Adrenal gland (tissue), 12 donors: ENCODE results near the gene SLC22A7. TPM values are rescaled to one million over a fixed set of nuclear protein-coding genes. Genes with fewer than 3 reads are reported as not detected.

Experiments
- DNase-seq, 7 donors: peaks; one replicate each; pipeline ENCODE4 v3.0.0-alpha.2; 2019 to 2020
- H3K27ac ChIP-seq, 5 donors: fragments of 200-600 bp; sonication (generic) in 4 of 5; 1 replicate in 3 of 5; 2 replicates in 2 of 5; pipeline versions ENCODE4 v1.5.1 to v1.8.0; 2016 to 2020; ENCODE audit warnings: mild to moderate bottlenecking in 1 of 5
- H3K27me3 ChIP-seq: fragments of 200-600 bp; 2 replicates; pipeline ENCODE4 v1.8.0; 2021
- H3K36me3 ChIP-seq, 2 donors: fragments of 200-600 bp; replicated peaks in 1 of 2; 1 replicate in 1 of 2; 2 replicates in 1 of 2; pipeline versions ENCODE4 v1.5.1 to v1.8.0; 2018 to 2022
- H3K4me1 ChIP-seq, 2 donors: fragments of 200-600 bp; replicated peaks in 1 of 2; 1 replicate in 1 of 2; 2 replicates in 1 of 2; pipeline versions ENCODE4 v1.5.1 to v1.8.0; 2018 to 2021
- H3K4me3 ChIP-seq, 4 donors: fragments of 200-600 bp; sonication (generic) in 3 of 4; one replicate each; pipeline ENCODE4 v1.5.1; 2016 to 2018
- H3K9me3 ChIP-seq, 3 donors: fragments of 200-600 bp; sonication (generic) in 1 of 3; replicated peaks in 1 of 3; 1 replicate in 2 of 3; 2 replicates in 1 of 3; pipeline versions ENCODE4 v1.5.1 to v1.8.0; 2016 to 2021
- POLR2A ChIP-seq, 2 donors: fragments of 450-650 bp; IDR thresholded peaks; one replicate each; pipeline ENCODE4 v1.6.1; 2017; ENCODE audit warnings: antibody characterized with exemption in 2 of 2, mild to moderate bottlenecking in 2 of 2, moderate library complexity in 1 of 2
- WGBS, 4 donors: extraction: QIAGEN DNeasy Blood & Tissue Kit in 2 of 4; methylation state at CpG; one replicate each; pipeline versions ENCODE4 v1.1.5 to v1.1.7; 2013 to 2017; 5-methylcytosine and 5-hydroxymethylcytosine counted together
- intact Hi-C, 2 donors: fragments of 100-400 bp; cut with DNase I; formaldehyde crosslinking; loops; one replicate each; pipeline versions ENCODE4 v1.14.1 to v1.15.0; 2022 to 2023
- polyA plus RNA-seq, 3 donors: library from polyadenylated mRNA; stranded (reverse); fragments of 200-250 nt in 2 of 3; fragments of 350-450 nt in 1 of 3; fragmentation: Illumina TruSeq in 1 of 3; extraction: RNeasy Lipid Tissue Mini Kit (QIAGEN cat#74804) in 1 of 3; gene quantifications; one replicate each; pipeline ENCODE4 v1.2.3, GENCODE V29; 2013 to 2014
- total RNA-seq, 9 donors: library from RNA; depleted of rRNA in 4 of 9; stranded (reverse); fragments of >200 nt in 4 of 9; fragments of 120-200 nt in 1 of 9; fragmentation: NEBNext Ultra II Directional in 1 of 9; extraction: Animal tissue kit (Norgen Biotek cat#: 25700) in 1 of 9; gene quantifications; one replicate each; pipeline versions ENCODE4 v1.1.0 to v1.2.4, GENCODE V29; 2013 to 2023
- TF ChIP-seq, protein P1 (sequence below), 6 experiments: fragments of 450-650 bp in 4 of 6; fragments of 200-600 bp in 2 of 6; sonication (generic) in 1 of 6; IDR thresholded peaks; 1 replicate in 5 of 6; 2 replicates in 1 of 6; pipeline versions ENCODE4 v1.5.1 to v1.8.0; 2016 to 2021; ENCODE audit warnings: antibody characterized with exemption in 6 of 6, mild to moderate bottlenecking in 2 of 6, moderate library complexity in 1 of 6
- donor health status: healthy with polysubstance abuse.
- donor health status: Bipolar disorder and iron deficiency.
- donor health status: DM: yes; HTN: yes; CAD: no.
- donor health status: DM: no; HTN: no; CAD: no.
- donor health status: DM: no; HTN: no; CAD: no.
- donor health status: DM: yes; HTN: yes; CAD: no.

The SLC22A7 gene
- total and polyA plus RNA-seq, 12 donors: 0.14 TPM; not detected in 11

DNA sequence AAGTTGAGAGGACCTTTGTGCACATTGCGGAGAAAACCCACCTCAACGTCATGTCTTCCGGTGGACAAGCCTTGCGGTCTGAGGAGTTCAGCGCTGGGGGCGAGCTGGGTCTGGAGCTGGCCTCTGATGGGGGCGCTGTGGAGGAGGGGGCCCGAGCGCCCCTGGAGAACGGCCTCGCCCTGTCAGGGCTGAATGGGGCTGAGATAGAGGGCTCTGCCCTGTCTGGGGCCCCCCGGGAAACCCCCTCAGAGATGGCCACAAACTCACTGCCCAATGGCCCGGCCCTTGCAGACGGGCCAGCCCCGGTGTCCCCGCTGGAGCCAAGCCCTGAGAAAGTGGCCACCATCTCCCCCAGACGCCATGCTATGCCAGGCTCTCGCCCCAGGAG lies 14.6 kb upstream of the SLC22A7 start:
- DNase-seq: no peak
- no peaks in the 10 kb centered on the region for H3K36me3 ChIP-seq
- TF ChIP-seq POLR2A (IDR thresholded peaks at IDR 0.05): no peak
- TF ChIP-seq, protein P1, sequence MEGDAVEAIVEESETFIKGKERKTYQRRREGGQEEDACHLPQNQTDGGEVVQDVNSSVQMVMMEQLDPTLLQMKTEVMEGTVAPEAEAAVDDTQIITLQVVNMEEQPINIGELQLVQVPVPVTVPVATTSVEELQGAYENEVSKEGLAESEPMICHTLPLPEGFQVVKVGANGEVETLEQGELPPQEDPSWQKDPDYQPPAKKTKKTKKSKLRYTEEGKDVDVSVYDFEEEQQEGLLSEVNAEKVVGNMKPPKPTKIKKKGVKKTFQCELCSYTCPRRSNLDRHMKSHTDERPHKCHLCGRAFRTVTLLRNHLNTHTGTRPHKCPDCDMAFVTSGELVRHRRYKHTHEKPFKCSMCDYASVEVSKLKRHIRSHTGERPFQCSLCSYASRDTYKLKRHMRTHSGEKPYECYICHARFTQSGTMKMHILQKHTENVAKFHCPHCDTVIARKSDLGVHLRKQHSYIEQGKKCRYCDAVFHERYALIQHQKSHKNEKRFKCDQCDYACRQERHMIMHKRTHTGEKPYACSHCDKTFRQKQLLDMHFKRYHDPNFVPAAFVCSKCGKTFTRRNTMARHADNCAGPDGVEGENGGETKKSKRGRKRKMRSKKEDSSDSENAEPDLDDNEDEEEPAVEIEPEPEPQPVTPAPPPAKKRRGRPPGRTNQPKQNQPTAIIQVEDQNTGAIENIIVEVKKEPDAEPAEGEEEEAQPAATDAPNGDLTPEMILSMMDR (IDR thresholded peaks at IDR 0.05): no peak
- no peak overlapping the region for H3K4me3 ChIP-seq
- H3K9me3 ChIP-seq: no peaks in the 10 kb centered on the region
- intact Hi-C loops: no loop called here
- no peak overlapping the region for H3K27ac ChIP-seq
- 89 to 92% (median 89%) methylated on average over 5 to 18 of the region's 18 CpGs for WGBS, 4 donors
- peaks cover 10 to 11% of the 10 kb centered on the region in 2 donors for H3K4me1 ChIP-seq
- no peaks in the 10 kb centered on the region for H3K27me3 ChIP-seq

DNA sequence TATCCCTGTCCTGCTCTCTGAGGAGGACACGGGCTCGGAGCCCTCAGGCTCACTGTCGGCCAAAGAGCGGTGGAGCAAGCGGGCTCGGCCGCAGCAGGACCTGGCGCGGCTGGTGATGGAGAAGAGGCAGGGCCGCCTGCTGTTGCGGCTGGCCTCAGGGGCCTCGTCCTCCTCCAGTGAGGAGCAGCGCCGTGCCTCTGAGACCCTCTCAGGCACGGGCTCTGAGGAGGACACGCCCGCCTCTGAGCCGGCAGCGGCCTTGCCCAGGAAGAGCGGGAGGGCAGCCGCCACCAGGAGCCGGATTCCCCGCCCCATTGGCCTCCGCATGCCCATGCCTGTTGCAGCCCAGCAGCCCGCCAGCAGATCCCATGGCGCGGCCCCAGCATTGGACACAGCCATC lies 14.2 kb upstream of the SLC22A7 start:
- no peak for DNase-seq
- H3K9me3 ChIP-seq: no peaks in the 10 kb centered on the region
- peaks cover 10 to 11% of the 10 kb centered on the region in 2 donors for H3K4me1 ChIP-seq
- no peak overlapping the region for H3K27ac ChIP-seq
- H3K27me3 ChIP-seq: no peaks in the 10 kb centered on the region
- intact Hi-C loops: no loop called here
- TF ChIP-seq, protein P1 (IDR thresholded peaks at IDR 0.05): no peak
- TF ChIP-seq POLR2A (IDR thresholded peaks at IDR 0.05): no peak
- no peak overlapping the region for H3K4me3 ChIP-seq
- 82 to 93% (median 89%) methylated on average over 14 to 27 of the region's 27 CpGs for WGBS, 4 donors
- H3K36me3 ChIP-seq: no peaks in the 10 kb centered on the region

DNA sequence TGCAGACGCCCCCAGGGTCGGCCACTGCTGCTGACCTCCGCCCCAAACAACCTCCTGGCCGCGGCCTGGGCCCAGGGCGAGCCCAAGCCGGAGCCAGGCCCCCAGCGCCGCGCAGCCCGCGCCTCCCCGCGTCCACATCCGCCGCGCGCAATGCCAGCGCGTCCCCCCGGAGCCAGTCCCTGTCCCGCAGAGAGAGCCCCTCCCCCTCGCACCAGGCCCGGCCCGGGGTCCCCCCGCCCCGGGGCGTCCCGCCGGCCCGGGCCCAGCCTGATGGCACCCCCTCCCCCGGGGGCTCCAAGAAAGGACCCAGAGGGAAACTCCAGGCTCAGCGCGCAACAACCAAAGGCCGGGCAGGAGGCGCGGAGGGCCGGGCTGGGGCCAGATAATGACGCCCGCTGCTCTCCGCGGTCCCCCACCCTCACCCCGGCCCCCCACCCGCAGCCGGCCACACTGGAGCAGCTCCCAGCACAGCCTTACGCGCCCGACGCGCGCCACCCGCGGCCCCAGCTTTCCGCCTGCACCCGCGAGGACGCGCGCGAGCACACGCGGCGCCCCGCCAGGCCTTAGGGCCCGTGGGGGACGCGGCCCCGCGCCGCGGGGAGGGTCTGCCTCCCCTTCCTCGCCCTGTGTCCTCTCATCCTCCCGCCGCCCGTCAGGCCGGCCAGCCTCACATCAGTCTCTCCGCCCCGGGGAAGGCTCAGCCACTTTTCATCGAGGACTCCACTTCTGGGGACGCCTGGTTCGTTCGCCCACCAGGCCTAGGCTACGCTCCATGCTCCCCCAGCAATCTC lies 12.9 kb upstream of the SLC22A7 start:
- TF ChIP-seq, protein P1 (IDR thresholded peaks at IDR 0.05): no peak
- TF ChIP-seq POLR2A (IDR thresholded peaks at IDR 0.05): no peak
- Histone ChIP-seq H3K4me3 (no peak overlapping the region), H3K36me3 (no peaks in the 10 kb centered on the region), H3K9me3 (no peaks in the 10 kb centered on the region), H3K27ac (no peak overlapping the region), H3K4me1 (peaks cover 10 to 11% of the 10 kb centered on the region in 2 donors), H3K27me3 (no peaks in the 10 kb centered on the region)
- intact Hi-C loops: no loop called here
- WGBS, 4 donors: 6 to 24% (median 20%) methylated on average over 12 to 83 of the region's 83 CpGs
- DNase-seq: no peak

DNA sequence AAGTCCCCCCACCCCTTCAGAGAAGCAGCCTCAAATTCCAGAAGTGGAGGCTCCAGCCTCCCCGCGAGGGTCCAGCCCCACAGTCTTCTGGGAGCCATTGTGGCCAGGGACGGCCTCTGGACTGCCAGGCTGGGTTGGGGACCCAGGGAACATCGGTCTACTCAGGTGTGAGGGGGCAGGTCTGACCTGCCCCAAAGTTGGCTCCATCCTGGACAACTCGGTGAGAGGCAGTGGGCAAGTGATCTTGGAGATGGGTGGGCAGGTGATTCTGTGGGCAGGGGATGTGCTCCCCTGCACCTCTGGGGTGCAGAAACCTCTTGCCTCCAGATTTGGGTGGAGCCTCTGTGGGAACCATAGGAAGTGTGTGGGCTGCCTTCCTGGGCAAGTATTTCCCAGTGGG lies 12.2 kb upstream of the SLC22A7 start:
- H3K27ac ChIP-seq: no peak overlapping the region
- 86 to 100% (median 87%) methylated on average over 1 to 5 of the region's 5 CpGs for WGBS, 4 donors

More for the DNA sequence above, 12.2 kb upstream of the SLC22A7 start:
- intact Hi-C loops: no loop called here
- no peak for TF ChIP-seq POLR2A (IDR thresholded peaks at IDR 0.05)
- TF ChIP-seq, protein P1 (IDR thresholded peaks at IDR 0.05): no peak
- no peaks in the 10 kb centered on the region for H3K27me3 ChIP-seq
- no peak overlapping the region for H3K4me3 ChIP-seq
- no peak for DNase-seq
- no peaks in the 10 kb centered on the region for H3K36me3 ChIP-seq
- peaks cover 10 to 11% of the 10 kb centered on the region in 2 donors for H3K4me1 ChIP-seq
- no peaks in the 10 kb centered on the region for H3K9me3 ChIP-seq
